Fibroblast of villous mesenchyme (primary cell): ENCODE results near the gene LAMA5. TPM values are rescaled to one million over a fixed set of nuclear protein-coding genes. Genes with fewer than 3 reads are reported as not detected.

Experiments used
- DNase-seq: peaks from one replicate; pipeline ENCODE4 v3.0.0-alpha.2; 2010; ENCODE audit warnings: low read depth
- H3K4me3 ChIP-seq: 2 replicates; pipeline ENCODE4 v1.5.1; 2011; ENCODE audit warnings: low read depth, mild to moderate bottlenecking, low read length
- CTCF ChIP-seq: IDR thresholded peaks from 2 replicates; pipeline ENCODE4 v1.5.1; 2012; ENCODE audit warnings: low read depth, mild to moderate bottlenecking, low read length; ENCODE audit not compliant: insufficient read depth
- total RNA-seq: library from RNA; depleted of rRNA; stranded (reverse); fragments of >200 nt; gene quantifications from 2 replicates; pipeline ENCODE4 v1.2.3, GENCODE V29; 2012

Gene LAMA5
- total RNA-seq, 1 donor: 55.3 TPM

GRCh38 chr20:62363920-62364851 is 2.9 kb downstream of the LAMA5 start:
- no peak for TF ChIP-seq CTCF
- DNase-seq: peak; percentile 56
- H3K4me3 ChIP-seq: peak overlapping the region; percentile 77

DNA sequence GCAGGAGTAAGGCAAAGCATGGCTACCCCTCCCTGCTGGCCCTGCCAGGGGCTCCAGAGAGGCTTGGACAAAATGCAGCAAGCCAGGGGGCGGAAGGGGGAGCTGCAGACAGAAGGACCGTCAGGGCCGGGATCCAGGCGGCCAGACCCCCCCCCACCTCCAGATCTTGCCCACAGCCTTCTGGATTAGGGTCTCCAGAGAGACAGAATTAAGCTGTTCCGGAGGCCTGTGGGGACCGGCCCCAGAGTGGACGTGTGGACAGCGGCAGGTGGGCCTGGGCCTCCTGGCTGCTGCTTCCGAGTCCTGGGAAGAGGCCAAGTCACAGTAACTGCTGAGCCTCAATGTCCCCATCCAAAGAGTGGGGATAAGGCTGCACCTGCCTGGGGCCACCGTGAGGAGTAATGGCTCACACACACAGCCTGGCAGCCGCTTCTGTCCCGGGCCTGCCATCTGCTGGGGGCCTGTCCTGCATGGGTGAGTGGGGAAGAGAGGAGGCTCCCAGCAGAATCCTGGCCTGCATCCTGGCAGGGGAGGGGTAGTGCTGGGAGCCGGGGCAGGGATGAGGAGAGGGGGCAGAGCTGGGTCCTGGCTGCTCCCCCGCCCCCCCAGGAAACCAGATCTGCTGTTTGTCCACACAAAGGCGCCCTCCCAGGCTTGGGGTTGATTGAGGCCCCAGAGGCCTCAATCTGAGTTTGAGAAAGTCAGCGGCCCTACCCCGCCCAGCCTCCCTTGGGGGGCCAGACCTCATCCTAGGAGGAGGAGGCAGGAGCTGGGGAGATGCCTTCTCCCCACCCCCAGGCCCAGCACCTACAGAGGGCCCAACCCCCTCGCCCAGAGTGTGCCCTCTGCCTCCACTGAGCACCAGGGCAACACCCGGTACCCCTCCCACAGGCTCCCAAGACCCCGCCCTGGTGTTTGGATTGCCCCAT is 3.9 kb downstream of the LAMA5 start:
- peak; percentile 20 for TF ChIP-seq CTCF
- DNase-seq: no peak
- H3K4me3 ChIP-seq: no peak overlapping the region

DNA sequence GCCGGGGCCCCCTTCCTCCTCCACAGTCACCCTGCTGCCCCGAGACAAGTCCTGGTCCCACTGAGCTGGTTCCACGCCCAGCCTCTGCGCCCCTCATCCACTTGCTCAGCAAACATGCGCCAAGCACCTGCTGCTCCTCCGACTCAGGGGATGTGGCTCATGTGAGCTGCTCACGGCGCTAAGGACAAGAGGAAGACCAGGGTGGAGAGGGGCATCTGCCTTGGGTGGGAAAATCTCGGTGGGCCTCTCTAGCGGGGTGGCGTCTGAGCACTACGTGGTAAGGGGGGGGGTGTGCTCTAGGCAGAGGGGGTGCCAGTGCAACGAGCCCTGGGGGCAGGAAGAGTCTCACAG is 4.5 kb downstream of the LAMA5 start:
- H3K4me3 ChIP-seq: no peak overlapping the region
- no peak for DNase-seq

DNA sequence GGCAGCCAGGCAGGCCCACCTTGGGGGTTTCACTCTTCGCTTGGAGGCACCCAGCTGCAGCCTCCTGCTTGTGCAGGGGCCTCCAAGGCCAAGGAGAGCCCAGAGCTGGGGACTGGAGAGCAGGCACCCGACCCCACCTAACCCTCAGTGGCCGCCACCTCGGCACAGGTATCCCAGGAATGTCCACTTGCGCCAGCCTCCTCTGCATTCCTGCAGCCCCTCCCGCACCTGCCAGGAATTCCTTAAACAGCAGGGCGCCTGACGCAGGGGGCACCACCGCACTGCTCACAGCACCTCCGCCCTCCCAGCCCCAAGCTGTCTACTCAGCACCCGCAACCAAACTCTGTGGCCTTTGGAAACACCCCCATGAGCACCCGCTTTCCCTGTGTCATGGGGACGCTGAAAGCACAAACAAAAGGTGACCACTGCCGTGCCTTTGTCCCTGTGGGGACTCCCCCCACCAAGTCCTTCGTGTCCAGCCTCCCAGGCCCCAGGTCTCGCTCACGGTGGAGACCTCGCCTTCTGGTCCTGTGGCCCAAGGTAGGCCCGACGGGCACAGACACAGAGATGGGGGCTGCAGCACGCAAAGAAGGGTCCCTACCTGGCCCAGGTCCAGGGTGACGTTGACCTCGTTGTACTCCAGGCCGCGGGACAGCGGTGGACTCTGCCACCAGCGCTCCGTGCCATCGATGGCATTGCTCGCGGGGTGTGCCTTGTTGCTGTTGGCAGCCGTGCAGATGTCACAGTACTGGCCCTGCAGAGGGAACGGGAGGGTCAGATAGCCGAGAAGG is 5.1 kb downstream of the LAMA5 start:
- no peak for DNase-seq
- TF ChIP-seq CTCF: no peak
- H3K4me3 ChIP-seq: no peak overlapping the region

More for the DNA sequence above, 4.5 kb downstream of the LAMA5 start:
- TF ChIP-seq CTCF: no peak

- H3K4me3 ChIP-seq: no peak overlapping the region
- DNase-seq: no peak
- TF ChIP-seq CTCF: no peak
These were observed 6.0 kb downstream of the LAMA5 start for GRCh38 chr20:62360854-62361798.
